ENCODE results near the gene YKT6. TPM values are rescaled to one million over a fixed set of nuclear protein-coding genes. Genes with fewer than 3 reads are reported as not detected.
"Not testable (repeated sequence)": the region's sequence is repeated elsewhere in the genome, so short reads cannot be mapped to it uniquely, and the experiment has no call there.

YKT6 gene
- polyA plus RNA-seq, 6 donors from 2014 or later = 21.5 to 41.9 (median 31.0) TPM

GRCh38 chr7:44159824-44160630 lies 40.8 kb upstream of the YKT6 start:
- Mint-ChIP-seq H3K36me3 (peaks cover 0 to 4% of the 10 kb centered on the region in 2 donors), H3K27ac (no peak overlapping the region), H3K4me3 (no peak overlapping the region), H3K4me1 (no peaks in the 10 kb centered on the region), H3K9me3 (peaks cover 0 to 9% (median 3%) of the 10 kb centered on the region in 7 donors), H3K27me3 (no peaks in the 10 kb centered on the region)
- no peak for DNase-seq
- ATAC-seq (ENCODE audit: low read depth in 2 of 2) = no peak

- Mint-ChIP-seq H3K27me3 (no peaks in the 10 kb centered on the region), H3K4me3 (peak overlapping the region in 1 of 8 donors; percentile 60), H3K36me3 (peaks cover 0 to 4% of the 10 kb centered on the region in 2 donors), H3K9me3 (peaks cover 0 to 9% (median 3%) of the 10 kb centered on the region in 7 donors), H3K27ac (no peak overlapping the region), H3K4me1 (no peaks in the 10 kb centered on the region)
- DNase-seq (no peak), ATAC-seq (ENCODE audit: low read depth in 2 of 2) (no peak)
These were observed 39.4 kb upstream of the YKT6 start for GRCh38 chr7:44161371-44161770.

DNA sequence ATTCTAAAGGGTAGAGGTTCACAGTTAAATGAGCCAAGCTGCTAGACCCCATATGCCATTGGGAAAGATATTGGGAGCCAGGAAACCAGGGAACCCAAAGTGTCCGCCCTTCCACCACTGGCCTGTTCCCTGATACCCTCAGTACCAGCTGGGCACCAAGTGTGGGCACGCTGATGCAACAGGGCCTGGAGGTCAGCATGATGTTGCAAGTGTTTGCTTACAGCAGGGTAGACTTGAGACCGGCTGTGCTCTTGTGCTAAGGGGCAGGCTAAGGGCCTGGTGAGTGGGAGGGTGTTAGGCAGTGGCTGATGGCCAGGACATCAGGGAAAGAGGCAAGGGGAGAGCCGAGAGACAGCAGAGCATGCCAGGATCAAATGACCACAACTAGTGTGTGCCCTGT lies 38.6 kb upstream of the YKT6 start:
- no peak overlapping the region for H3K4me3 Mint-ChIP-seq
- H3K27me3 Mint-ChIP-seq = no peaks in the 10 kb centered on the region
- H3K36me3 Mint-ChIP-seq = peaks cover 0 to 4% of the 10 kb centered on the region in 2 donors
- no peak for ATAC-seq (ENCODE audit: low read depth in 2 of 2)
- H3K9me3 Mint-ChIP-seq = peaks cover 0 to 9% (median 3%) of the 10 kb centered on the region in 7 donors
- no peak overlapping the region for H3K27ac Mint-ChIP-seq
- no peak for DNase-seq
- H3K4me1 Mint-ChIP-seq = peaks cover 0 to 2% (median 2%) of the 10 kb centered on the region in 3 donors

DNA sequence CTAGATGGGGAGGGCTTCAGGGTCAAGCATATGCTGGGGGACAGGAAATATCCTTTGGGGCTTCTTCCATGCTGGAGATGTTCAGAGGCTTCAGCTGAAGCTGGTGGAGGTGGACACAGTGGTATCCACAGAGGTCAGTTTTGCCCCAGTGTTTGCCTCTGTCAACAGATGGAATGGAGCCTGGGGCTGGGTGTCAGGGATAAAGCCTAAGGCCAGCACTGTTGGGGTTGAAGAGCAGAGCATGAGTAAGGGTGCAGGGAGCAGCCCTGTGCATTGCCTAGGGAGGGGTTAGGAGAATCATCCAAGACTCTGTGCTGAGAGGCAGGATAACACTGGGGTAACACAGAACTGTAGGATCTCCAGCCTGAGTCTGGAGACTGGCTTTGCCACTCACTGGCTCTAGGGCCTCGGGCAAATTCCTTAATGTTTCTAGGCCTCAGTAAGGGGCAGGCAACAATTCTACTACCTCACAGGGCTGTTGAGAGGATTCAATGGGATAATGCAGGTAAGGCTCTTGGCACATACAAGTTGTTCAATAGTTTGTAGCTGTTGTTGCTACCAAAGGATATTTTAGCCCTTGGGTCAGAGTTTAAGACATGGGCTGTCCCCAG lies 37.9 kb upstream of the YKT6 start:
- H3K27ac Mint-ChIP-seq = peak overlapping the region in 1 of 6 donors; percentile 57
- DNase-seq (no peak), ATAC-seq (ENCODE audit: low read depth in 2 of 2) (no peak)
- peaks cover 0 to 9% (median 3%) of the 10 kb centered on the region in 7 donors for H3K9me3 Mint-ChIP-seq
- H3K4me1 Mint-ChIP-seq = peaks cover 6 to 9% (median 9%) of the 10 kb centered on the region in 3 donors
- H3K4me3 Mint-ChIP-seq = no peak overlapping the region
- H3K27me3 Mint-ChIP-seq = no peaks in the 10 kb centered on the region
- H3K36me3 Mint-ChIP-seq = peaks cover 0 to 4% of the 10 kb centered on the region in 2 donors

- ATAC-seq (ENCODE audit: low read depth in 2 of 2) (no peak), DNase-seq (no peak)
- Mint-ChIP-seq H3K27ac (no peak overlapping the region), H3K36me3 (peaks cover 0 to 4% of the 10 kb centered on the region in 2 donors), H3K4me3 (no peak overlapping the region), H3K9me3 (peaks cover 0 to 9% (median 3%) of the 10 kb centered on the region in 7 donors), H3K4me1 (peaks cover 8 to 16% (median 11%) of the 10 kb centered on the region in 3 donors), H3K27me3 (no peaks in the 10 kb centered on the region)
These were observed 37.2 kb upstream of the YKT6 start for GRCh38 chr7:44163591-44163990.

GRCh38 chr7:44167920-44168319 lies 32.9 kb upstream of the YKT6 start:
- H3K27ac Mint-ChIP-seq = peak overlapping the region in 3 of 6 donors; percentile 10 to 71 (median 39)
- peaks cover 8 to 20% (median 11%) of the 10 kb centered on the region in 3 donors for H3K4me1 Mint-ChIP-seq
- DNase-seq (peak; percentile 39), ATAC-seq (ENCODE audit: low read depth in 2 of 2) (peak; percentile 85 to 90)
- H3K4me3 Mint-ChIP-seq = no peak overlapping the region
- H3K36me3 Mint-ChIP-seq = peaks cover 0 to 4% of the 10 kb centered on the region in 2 donors
- no peaks in the 10 kb centered on the region for H3K27me3 Mint-ChIP-seq
- peaks cover 0 to 9% (median 3%) of the 10 kb centered on the region in 7 donors for H3K9me3 Mint-ChIP-seq

DNA sequence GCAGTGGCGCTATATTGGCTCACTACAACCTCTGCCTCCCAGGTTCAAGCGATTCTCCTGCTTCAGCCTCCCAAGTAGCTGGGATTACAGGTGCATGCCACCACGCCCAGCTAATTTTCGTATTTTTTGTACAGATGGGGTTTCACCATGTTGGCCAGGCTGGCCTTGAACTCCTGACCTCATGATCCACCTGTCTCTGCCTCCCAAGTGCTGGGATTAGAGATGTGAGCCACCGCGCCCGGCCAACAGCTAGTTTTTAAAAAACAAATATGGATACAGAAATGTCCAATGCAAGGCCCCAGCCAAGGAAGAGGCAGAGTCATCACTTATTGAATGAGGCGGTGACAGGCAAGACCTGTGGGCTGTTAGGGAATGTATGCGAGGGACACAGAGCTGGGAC lies 28.9 kb upstream of the YKT6 start:
- peaks cover 0 to 11% (median under 1%) of the 10 kb centered on the region in 3 donors for H3K27me3 Mint-ChIP-seq

DNA sequence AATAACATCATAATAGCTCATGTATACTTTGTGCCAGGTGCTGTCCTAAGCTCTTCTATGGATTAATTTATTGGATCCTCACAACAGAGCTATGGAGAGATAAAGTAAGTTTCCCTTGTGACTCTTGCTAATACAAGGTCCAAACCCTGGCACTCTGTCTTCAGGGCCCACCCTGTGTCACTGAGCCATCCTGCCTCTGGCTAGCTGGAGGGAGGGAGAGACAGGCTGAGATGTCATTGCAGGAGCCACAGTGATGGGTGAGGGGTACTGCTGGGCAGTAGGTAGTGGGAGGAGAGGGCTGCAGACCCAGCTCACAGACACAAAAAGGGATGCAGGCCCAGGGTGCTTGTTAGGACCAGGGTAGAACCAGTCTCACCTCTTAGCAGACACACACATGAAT lies 28.4 kb upstream of the YKT6 start:
- Mint-ChIP-seq H3K4me3 (peak overlapping the region in 1 of 8 donors; percentile 24), H3K4me1 (peaks cover 13 to 20% (median 16%) of the 10 kb centered on the region in 3 donors), H3K27ac (no peak overlapping the region), H3K27me3 (peaks cover under 1 to 13% (median 5%) of the 10 kb centered on the region in 3 donors), H3K36me3 (no peaks in the 10 kb centered on the region), H3K9me3 (peaks cover 0 to 6% (median 2%) of the 10 kb centered on the region in 7 donors)
- ATAC-seq (ENCODE audit: low read depth in 2 of 2) (no peak), DNase-seq (no peak)

More for the DNA sequence above, 28.9 kb upstream of the YKT6 start:
- H3K36me3 Mint-ChIP-seq; ATAC-seq (ENCODE audit: low read depth in 2 of 2); H3K27ac Mint-ChIP-seq; H3K9me3 Mint-ChIP-seq; DNase-seq; H3K4me3 Mint-ChIP-seq: not testable (repeated sequence)
- peaks cover 14 to 24% (median 20%) of the 10 kb centered on the region in 3 donors for H3K4me1 Mint-ChIP-seq

- Mint-ChIP-seq H3K4me3 (no peak overlapping the region), H3K27me3 (peaks cover 6 to 13% (median 7%) of the 10 kb centered on the region in 3 donors), H3K36me3 (no peaks in the 10 kb centered on the region), H3K9me3 (peaks cover 0 to 6% (median 2%) of the 10 kb centered on the region in 7 donors), H3K27ac (peak overlapping the region in 2 of 6 donors; percentile 1 to 16), H3K4me1 (peaks cover 7 to 14% (median 10%) of the 10 kb centered on the region in 3 donors)
- ATAC-seq (ENCODE audit: low read depth in 2 of 2) (no peak), DNase-seq (no peak)
These were observed 27.9 kb upstream of the YKT6 start for GRCh38 chr7:44172803-44173424.

- ATAC-seq (ENCODE audit: low read depth in 2 of 2) = no peak
- H3K36me3 Mint-ChIP-seq = no peaks in the 10 kb centered on the region
- DNase-seq = no peak
- H3K27ac Mint-ChIP-seq = peak overlapping the region in 1 of 6 donors; percentile 19
- peaks cover 11 to 14% (median 12%) of the 10 kb centered on the region in 3 donors for H3K27me3 Mint-ChIP-seq
- peaks cover 4 to 8% (median 5%) of the 10 kb centered on the region in 3 donors for H3K4me1 Mint-ChIP-seq
- peaks cover 0 to 6% (median 2%) of the 10 kb centered on the region in 7 donors for H3K9me3 Mint-ChIP-seq
- peak overlapping the region in 1 of 8 donors; percentile 57 for H3K4me3 Mint-ChIP-seq
These were observed 26.7 kb upstream of the YKT6 start for GRCh38 chr7:44173911-44174693.

- H3K36me3 Mint-ChIP-seq; H3K4me3 Mint-ChIP-seq; H3K4me1 Mint-ChIP-seq; DNase-seq; H3K9me3 Mint-ChIP-seq; ATAC-seq (ENCODE audit: low read depth in 2 of 2): not testable (repeated sequence)
- peak overlapping the region in 1 of 6 donors; percentile 19 for H3K27ac Mint-ChIP-seq
- peaks cover 11 to 18% (median 15%) of the 10 kb centered on the region in 3 donors for H3K27me3 Mint-ChIP-seq
These were observed 26.2 kb upstream of the YKT6 start for GRCh38 chr7:44174694-44174948.

GRCh38 chr7:44175730-44176129 lies 25.0 kb upstream of the YKT6 start:
- H3K4me3 Mint-ChIP-seq = no peak overlapping the region
- DNase-seq (no peak), ATAC-seq (ENCODE audit: low read depth in 2 of 2) (no peak)
- peak overlapping the region in 1 of 6 donors; percentile 31 for H3K27ac Mint-ChIP-seq
- H3K27me3 Mint-ChIP-seq = peaks cover 11 to 19% (median 15%) of the 10 kb centered on the region in 3 donors
- H3K9me3 Mint-ChIP-seq = peaks cover 0 to 6% (median 2%) of the 10 kb centered on the region in 7 donors
- peaks cover 4 to 8% (median 5%) of the 10 kb centered on the region in 3 donors for H3K4me1 Mint-ChIP-seq
- no peaks in the 10 kb centered on the region for H3K36me3 Mint-ChIP-seq

DNA sequence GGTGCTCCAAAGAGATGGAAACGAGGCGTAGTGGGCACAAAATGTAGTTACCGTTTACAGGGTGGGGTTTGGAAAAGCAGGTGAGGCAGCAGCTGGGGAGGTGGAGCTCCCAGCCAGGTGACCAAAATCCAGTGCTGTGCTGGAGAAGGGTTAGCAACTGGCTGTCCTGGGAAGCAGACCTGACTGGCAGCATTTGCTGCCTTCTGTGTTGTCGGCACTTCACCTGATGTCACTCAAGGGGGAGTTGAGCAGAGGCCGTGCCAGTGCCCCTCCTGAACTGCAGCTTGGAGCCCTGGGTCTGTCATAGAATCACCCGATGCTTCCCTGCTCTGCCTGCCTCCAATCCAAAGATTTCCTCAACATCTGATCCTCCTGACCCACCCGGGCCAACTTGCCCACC lies 24.3 kb upstream of the YKT6 start:
- Mint-ChIP-seq H3K36me3 (no peaks in the 10 kb centered on the region), H3K27ac (no peak overlapping the region), H3K4me1 (peaks cover 4 to 8% (median 5%) of the 10 kb centered on the region in 3 donors), H3K27me3 (peaks cover 11 to 26% (median 15%) of the 10 kb centered on the region in 3 donors), H3K9me3 (peaks cover 0 to 6% (median 2%) of the 10 kb centered on the region in 7 donors), H3K4me3 (no peak overlapping the region)
- no peak for DNase-seq
- no peak for ATAC-seq (ENCODE audit: low read depth in 2 of 2)
